Spleen (tissue), 3 donors: Measurements from ENCODE around the gene YTHDC2.

Source experiments
- POLR2A ChIP-seq, 3 donors: fragments of 450-650 bp; IDR thresholded peaks; one replicate each; pipeline ENCODE4 v1.5.1; 2017; ENCODE audit warnings: antibody characterized with exemption in 3 of 3, mild to moderate bottlenecking in 1 of 3
- POLR2AphosphoS5 ChIP-seq, 3 donors: sonication (generic); formaldehyde crosslinking; IDR thresholded peaks; one replicate each; pipeline ENCODE4 v1.5.1; 2017; ENCODE audit warnings: antibody characterized with exemption in 3 of 3

DNA sequence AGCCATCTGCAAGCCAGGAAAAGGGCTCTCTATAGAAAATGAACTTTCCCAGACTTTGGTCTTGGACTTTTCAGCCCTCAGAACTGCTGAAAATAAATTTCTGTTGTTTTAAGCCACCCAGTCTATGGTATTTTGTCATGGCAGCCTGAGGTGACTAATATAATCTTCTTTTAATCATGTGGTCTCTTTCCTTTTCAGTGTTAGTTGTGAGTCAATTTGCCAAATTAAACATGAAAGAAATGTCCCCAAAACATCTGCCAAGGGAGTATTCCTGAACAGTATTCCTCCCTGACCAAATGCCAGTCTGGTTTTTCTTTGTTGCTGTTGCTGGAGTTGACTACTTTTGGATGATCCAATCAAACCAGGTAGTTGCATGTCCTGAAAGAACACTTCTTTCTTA, 4.7 kb upstream of the YTHDC2 start:
- TF ChIP-seq POLR2A (IDR thresholded peaks at IDR 0.05) (no peak), POLR2AphosphoS5 (IDR thresholded peaks at IDR 0.05) (no peak)
